HG03558 (cell line): ENCODE measurements around the gene HIF1A.
A peak's percentile ranks its signal among the peaks of the same experiment; 100 is the strongest.
"Not testable (repeated sequence)": the region's sequence is repeated elsewhere in the genome, so short reads cannot be mapped to it uniquely, and the experiment has no call there.

Experiments
- ATAC-seq: cut with Tn5 transposase; IDR thresholded peaks from one replicate; pipeline ENCODE4 v1.9.1; 2021; ENCODE audit warnings: moderate number of reproducible peaks; ENCODE audit not compliant: unreplicated experiment; ENCODE audit errors: extremely low read depth

HIF1A gene

DNA sequence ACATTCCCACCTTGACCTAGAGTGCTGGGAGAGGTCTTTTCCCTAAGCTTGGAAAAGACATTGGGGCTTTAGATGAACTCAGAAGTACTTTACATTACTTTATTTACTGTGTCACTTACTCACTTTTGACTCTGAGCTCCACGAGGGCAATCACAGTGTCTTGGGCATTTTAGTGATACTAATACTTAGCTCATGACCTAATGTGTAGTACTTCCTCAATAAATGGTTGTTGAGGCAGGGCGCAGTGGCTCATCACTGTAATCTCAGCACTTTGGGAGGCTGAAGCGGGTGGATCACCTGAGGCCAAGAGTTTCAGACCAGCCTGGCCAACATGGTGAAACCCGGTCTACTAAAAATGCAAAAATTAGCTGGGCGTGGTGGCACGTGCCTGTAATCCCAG lies 47.1 kb downstream of the HIF1A start:
- ATAC-seq = no peak

DNA sequence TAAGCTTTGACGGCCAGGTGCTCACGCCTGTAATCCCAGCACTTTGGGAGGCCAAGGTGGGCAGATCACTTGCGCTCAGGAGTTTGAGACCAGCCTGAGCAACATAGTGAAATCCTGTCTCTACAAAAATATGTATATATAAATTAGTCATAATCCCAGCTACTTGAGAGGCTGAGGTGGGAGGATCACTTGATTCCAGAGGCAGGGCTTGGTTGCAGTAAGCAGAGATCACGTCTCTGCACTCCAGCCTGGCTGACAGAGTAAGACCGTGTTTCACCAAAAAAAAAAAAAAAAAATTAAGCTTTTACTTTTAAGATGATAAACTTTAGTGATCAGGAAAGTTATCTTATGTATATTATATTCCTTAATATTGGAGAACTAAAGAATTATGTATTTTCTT lies 48.9 kb downstream of the HIF1A start:
- ATAC-seq = no peak

DNA sequence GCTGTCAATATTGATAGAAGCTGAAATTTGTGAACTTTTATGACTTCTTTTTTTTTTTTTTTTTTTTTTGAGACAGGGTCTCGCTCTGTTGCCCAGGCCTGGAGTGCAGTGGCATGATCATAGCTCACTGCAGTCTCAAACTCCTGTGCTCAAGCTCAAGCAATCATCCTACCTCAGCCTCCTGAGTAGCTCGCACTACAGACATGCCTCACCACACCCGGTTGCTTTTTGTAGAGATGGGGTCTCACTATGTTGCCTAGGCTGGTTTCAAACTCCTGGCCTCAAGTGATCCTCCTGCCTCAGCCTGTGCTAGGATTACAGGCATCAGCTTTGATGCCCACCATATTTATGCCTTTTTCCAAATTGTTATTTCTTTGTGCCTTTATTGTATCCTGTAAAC lies 51.0 kb downstream of the HIF1A start:
- ATAC-seq = not testable (repeated sequence)

DNA sequence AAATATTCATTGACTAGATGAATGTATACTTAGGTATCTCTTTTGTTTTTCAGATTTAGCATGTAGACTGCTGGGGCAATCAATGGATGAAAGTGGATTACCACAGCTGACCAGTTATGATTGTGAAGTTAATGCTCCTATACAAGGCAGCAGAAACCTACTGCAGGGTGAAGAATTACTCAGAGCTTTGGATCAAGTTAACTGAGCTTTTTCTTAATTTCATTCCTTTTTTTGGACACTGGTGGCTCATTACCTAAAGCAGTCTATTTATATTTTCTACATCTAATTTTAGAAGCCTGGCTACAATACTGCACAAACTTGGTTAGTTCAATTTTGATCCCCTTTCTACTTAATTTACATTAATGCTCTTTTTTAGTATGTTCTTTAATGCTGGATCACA lies 51.6 kb downstream of the HIF1A start:
- no peak for ATAC-seq

DNA sequence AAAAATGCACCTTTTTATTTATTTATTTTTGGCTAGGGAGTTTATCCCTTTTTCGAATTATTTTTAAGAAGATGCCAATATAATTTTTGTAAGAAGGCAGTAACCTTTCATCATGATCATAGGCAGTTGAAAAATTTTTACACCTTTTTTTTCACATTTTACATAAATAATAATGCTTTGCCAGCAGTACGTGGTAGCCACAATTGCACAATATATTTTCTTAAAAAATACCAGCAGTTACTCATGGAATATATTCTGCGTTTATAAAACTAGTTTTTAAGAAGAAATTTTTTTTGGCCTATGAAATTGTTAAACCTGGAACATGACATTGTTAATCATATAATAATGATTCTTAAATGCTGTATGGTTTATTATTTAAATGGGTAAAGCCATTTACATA lies 52.0 kb downstream of the HIF1A start:
- no peak for ATAC-seq

DNA sequence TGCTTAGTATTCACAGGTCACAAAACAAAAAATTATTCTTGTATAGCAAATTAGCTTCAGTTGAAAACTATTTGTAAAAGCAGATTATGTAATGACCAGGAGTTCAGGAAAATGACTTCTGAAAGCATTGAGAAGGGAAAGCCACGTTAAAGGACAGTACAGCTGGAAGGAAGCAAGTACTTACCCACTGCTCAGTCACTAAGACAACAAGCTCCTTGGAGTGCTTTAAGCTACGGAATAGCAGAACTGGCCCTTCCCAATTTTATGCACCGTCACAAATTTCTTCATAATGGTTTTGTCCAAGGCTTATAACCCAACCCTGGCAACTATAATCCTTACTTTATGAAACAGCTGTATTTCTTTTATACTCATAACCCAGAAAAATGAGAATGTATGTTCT lies 54.0 kb downstream of the HIF1A start:
- ATAC-seq = no peak

DNA sequence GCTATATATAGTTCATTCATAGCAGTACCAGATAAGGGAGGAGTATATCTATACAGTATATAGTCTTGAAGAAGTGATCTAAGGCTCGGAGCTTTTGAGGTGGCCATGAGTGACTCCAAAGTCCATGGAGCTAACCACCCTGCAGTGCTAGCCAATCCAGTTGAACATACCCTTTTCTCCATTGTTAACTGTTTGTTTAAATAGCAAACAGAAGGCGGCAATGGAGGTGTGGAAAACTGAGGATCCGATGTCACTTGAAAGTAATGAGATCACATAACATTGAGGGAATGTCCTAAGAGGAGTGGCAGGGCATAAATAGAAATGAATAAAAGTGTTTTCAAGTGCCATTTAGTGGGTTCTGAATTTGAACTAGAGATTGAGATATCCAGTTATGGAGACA lies 54.6 kb downstream of the HIF1A start:
- no peak for ATAC-seq

DNA sequence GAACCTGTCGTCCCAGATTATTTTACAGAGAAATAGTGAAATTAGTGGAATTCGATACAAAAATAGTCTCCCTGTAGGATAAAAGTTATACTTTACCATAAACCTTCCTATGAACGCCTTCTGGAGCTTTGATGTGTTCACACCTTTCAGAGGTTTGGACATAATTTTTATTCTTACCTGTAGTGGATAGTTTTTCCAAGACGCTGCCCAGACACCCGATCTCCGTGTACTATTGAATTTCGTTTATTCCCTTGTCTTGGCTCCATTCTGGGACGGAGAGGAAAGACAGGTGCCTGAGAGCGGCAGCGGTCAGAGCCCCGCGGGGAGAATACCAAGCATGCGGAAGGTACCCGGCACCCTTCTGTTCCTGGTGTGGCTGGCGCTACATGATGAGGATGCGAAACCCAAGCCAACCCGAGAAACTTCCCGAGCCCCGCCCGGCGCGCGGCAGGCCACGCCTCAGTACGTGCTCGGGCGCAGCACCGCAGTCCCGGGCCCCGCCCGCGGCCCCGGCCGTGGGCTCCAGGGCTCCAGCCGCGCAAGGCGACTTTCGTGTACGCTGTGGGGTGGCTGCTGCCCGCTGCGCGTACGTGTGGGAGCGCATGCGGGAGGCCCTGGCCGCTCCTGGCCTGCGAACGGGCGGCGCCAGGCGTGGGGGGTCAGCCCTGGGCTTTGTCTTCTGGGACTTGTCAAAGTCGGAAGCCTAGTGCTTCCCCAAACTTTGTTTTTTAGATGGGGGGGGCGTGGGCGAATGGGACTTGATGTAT lies 55.6 kb downstream of the HIF1A start:
- peak; percentile 68 for ATAC-seq

DNA sequence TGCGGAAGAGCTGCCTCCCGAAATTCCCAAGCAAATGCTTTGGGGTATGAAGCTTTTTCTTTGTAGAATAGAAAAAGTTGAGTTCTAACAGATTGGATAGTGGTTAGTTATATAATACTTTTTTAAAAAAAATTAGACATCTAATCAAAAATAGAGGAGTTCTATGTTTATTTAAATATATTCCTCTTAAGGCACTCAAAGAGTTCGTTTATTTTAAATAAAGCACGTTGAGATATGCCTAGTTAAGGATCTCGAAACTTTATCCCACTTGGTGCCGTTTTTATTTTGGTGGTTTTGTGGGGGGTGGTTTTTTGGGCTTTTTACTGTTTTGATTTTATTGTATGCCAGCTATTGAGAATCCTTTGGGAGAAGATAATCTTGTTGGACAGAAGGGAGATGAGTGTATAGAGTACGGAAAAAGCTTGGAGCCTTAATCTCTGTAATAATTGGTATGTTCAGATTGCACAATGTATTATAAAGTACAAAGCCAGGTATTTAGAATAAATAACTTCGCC lies 56.2 kb downstream of the HIF1A start:
- no peak for ATAC-seq

DNA sequence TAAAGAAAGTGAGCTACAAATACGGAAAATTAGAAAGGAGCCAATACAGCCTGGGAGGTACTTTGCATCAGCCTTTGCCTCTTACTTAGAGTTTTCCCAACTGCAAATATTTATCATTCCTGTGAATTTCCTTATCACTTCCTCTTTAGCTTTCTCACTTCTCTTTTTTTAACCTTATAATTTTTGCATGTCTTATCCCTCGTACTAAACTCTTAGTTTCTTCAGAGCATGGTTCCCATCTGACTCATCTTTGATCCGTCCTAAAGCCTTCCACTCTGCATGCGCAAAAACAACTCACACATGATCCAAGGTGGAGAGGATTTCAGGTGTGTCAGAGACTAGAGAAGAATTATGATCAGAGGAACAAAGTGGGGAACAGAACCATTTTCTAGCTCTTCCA lies 57.3 kb downstream of the HIF1A start:
- peak; percentile 33 for ATAC-seq

DNA sequence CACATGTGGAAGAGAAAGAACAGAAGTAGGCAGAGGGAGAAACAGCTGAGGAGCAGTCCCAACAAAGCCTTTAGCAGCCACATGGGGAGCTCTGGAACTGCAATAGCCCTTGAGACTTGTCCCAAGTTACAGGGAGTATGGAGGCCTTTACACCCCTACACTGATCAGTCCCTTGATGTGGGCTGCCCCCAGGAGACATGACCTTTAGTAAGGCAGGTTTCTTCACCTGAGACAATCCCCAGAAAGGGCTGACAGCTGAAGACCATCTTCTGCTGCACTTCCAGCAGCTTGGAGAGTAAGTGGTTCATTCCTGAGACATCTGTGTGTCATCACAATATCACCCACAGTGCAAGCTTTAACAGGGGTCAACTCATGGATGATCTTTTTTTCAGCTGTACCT lies 58.3 kb downstream of the HIF1A start:
- no peak for ATAC-seq

DNA sequence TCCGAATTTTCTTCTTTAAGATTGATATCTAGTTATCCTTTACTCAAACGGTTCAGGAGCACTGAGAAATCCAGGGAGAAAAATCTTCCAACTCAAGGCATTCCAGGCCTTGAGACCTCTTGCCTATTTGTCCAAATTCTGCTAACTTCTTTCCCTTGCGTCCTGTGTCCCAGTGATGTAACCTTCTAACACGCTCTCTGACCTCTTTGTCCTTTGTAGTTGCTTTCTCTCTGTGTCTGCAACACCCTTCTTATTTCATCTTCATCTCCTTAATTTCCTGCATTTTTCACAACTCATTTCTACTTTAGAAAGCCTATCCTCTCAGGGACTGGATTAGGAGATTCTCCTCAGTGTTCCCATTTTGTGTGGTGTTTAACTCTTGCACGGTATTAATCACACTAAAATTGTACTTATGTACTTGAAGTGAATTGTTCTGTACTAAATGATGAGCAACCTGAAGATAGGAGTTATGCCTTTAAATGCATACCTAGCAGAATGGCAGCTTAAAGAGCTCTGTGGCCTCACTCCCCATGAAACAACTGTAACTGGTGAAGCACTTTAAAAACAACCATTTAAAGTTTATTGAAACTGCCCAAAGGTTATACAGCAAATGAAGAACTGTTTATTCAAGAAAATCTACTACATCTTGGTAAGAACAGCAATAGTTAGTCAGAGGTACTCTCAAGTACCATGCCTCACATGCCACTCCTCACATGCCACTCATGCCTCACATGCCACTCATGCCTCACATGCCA lies 59.5 kb downstream of the HIF1A start:
- ATAC-seq = no peak

DNA sequence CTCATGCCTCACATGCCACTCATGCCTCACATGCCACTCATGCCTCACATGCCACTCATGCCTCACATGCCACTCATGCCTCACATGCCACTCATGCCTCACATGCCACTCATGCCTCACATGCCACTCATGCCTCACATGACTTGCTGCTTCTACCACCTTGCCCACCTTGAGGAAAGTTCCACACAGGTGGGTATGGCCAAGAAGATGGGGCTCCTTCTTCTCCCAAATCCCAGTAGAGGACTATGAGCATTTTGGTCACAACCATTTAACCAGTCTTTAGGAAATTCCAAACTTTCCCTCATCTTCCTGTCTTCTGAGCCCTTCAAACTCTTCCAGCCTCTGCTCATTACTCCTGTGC lies 60.0 kb downstream of the HIF1A start:
- not testable (repeated sequence) for ATAC-seq

DNA sequence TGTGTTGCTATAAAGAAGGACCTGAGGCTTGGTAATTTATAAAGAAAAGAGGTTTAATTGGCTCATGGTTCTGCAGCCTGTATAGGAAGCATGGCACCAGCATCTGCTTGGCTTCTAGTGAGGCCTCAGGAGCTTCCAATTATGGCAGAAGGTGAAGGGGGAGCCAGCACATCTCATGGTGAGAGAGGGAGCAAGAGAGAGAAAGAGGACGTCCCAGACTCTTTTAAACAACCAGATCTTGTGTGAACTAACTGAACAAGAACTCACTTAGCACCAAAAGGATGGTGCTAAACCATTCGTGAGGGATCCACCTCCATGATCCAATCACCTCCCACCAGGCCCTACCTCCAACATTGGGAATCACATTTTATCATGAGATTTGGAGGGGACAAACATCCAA lies 60.8 kb downstream of the HIF1A start:
- ATAC-seq = no peak

DNA sequence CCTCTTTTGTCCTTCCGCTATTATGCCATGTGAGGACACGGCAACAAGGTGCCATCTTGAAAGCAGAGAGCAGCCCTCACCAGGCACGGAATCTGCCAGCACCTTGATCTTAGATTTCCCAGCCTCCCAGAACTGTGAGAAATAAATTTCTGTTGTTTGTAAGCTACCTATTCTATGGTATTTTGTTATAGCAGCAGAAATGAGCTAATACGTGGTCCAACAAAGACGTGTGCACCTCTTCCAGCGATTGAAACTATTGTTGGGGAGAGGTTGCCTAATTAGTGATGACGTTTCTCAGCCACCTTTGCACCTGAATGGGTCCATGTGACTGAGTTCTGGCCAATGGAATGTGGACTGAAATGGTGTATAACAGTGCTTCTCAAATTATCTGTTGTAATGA lies 64.6 kb downstream of the HIF1A start:
- ATAC-seq = no peak

DNA sequence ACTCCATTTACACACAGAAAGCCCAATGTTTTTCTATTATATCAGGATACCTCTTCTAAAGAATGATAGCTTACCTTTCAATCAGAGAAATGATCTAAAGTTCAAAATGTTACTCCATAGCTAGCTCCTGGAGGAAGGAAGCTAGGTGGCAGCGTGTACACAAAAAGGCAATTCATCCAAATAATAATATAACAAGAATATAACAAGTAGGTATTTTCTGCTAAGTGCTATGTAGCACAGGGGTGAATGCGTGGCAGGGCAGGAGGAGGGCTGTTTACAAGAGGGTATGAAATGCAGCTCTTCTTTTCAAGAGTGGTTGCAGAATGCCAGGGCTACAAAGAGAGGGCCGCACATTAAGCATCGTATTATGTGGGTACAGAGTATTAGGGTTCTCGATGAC lies 66.2 kb downstream of the HIF1A start:
- ATAC-seq = no peak

DNA sequence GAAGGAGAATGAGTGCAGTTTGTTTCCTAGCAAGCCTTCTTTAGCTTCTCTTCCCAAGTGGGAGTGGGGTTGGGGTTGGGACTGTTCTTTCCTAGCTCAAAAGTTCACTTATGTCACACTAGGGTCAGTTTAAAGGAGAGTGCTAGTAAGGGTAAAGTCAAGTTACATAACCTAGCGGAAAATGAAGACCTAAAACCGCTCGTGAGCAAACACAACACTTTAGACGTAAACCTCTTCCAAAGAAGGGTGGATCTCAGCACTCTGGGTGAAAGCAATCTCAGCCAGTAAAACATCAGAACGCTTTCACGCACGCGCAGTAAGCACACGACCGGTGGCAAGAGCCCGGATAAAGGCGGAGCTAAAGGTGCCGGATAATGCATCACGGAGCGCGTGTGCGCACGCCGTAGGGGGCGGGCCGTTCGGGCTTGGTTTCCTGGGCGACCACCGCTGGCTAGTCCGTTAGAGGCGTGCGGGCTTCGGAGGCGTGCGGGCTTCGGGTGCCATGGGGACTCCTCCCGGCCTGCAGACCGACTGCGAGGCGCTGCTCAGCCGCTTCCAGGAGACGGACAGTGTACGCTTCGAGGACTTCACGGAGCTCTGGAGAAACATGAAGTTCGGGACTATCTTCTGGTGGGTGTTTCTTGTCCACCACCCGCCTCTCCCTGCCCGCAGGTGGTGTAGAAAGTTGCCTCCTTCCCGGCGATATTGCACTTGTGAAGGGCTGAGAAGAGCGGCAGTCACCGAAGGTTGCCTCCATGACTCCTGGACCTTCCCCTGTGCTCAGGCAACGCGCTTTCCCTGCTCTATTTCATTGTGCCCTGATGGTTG lies 66.9 kb downstream of the HIF1A start, which contains the start of gene SNAPC1:
Gene SNAPC1 (plus strand): TSS at position 462 of the 828 bp plus-strand sequence. CDS start 41 bp downstream, at position 503.
- ATAC-seq = peak; percentile 100

DNA sequence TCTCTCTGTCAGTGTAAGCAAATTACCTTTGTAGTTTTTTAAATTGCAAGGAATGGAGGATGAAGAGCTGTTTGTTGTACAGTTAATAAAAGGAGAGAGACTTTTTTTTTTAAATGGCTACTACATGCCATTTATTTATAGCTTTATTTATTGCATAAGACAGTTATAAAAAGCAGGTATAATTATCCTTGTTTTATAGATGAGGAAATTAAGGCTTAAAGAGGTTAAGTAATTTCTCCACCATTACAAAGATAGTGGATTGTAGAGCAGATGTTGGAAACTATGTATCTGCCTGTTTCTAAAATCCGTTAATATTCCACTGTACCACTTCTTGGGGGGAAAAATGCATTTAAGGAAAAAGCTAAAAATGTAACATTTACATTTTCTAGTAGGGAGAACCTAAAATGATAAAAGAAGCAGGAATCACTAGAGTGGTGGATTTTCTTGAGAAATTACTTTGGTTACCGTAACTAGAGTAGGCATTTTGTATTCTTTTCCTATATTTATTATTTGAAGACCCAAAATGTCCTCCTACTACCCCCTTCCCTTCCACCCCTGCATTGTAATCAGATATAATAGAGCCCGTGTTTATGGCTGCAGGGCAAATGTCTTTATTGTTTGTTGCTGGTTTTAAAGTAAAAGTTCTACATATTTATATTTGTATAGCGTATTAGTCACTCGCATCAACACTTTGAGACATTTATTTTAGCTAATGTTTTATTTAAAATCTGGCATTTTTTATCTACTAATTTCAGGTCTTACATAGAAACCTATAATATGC lies 69.2 kb downstream of the HIF1A start:
- ATAC-seq = no peak

DNA sequence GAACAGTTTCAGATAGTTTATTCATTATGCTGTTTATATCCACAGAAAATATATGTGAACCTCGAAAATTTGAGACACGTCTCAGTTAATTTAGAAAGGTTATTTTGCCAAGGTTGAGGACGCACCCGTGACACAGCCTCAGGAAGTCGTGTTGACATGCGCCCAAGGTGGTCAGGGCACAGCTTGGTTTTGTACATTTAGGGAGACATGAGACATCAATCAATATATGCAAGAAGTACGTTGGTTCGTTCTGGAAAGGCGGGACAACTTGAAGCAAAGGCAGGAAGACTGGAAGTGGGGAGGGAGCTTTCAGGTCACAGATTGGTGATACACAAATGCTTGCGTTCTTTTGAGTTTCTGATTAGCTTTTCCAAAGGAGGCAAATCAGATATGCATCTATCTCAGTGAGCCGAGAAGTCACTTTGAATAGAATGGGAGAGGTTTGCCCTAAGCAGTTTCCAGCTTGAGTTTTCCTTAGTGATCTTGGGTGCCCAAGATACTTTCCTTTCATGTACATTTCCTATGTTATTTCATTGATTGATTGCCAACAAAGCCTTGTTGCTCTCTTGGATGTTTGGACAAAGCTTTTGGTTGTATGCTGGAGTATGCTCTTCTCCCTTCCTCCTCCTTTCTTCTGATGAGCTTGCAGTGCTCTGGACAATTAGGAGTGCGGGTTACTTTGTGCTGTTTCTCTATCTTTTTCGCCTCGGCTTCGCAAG lies 70.1 kb downstream of the HIF1A start:
- ATAC-seq = no peak
